ENCODE data around the gene MPV17.

Gene MPV17

GRCh38 chr2:27263287-27264252, 59.3 kb downstream of the MPV17 start:
- DNase-seq, result peak in 1 of 5 experiments; percentile 23

- DNase-seq, result peak; percentile 41 to 73 (median 56)
These were observed 60.3 kb downstream of the MPV17 start, which contains the start of gene SLC30A3 for GRCh38 chr2:27262379-27263286. Gene SLC30A3, minus strand, starts transcription at chr2:27263047. Its CDS starts 141 bp downstream, at chr2:27262906.

GRCh38 chr2:27261926-27262298, 61.0 kb downstream of the MPV17 start:
- DNase-seq, result no peak

- no peak for DNase-seq
These were observed 61.5 kb downstream of the MPV17 start for GRCh38 chr2:27261241-27261925.
